T-helper 22 cell (primary cell): Measurements from ENCODE around the gene ZFYVE19.

Experiments
- DNase-seq: peaks from one replicate; pipeline ENCODE4 v3.0.0-alpha.2; 2020; ENCODE audit warnings: low read depth

Gene ZFYVE19

DNA sequence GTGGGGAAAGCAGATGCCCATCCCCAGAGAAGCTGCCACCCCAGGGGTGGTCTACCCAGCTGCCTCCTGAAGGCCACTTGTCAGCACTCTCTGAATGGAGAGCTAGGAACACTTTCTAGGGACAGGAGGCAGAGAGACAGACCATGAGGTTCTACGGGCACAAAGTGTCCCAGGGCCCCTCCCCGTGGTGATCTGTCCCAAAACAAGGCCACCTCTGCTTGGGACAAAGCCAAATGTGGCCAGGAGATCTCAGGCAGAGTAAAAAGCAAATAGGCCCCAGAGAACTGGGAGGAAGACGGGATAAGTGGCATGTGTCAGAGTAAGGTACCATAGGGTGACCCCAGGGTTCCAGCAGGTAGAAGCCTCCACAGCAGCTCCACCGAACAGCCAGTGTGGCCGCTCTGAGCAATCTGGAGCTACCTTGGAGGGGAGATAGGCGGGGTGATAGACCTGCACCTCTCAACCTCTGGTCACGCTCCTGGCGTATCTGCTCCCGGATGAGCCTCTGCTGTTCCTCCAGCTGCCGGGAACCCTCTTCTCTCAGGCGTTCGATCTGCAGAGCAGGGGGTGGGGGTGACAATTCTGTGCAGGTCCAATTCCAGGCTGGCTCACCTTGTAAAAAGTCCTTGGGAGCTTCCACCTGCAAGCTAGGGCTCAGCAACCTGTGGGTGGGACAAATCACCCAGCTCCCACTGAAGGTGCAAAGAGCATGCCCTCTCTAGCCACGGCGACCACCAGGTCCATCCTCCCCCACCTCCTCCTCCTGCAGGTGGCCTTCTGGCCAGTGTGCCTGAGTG, 31.0 kb upstream of the ZFYVE19 start:
- DNase-seq, result no peak

DNA sequence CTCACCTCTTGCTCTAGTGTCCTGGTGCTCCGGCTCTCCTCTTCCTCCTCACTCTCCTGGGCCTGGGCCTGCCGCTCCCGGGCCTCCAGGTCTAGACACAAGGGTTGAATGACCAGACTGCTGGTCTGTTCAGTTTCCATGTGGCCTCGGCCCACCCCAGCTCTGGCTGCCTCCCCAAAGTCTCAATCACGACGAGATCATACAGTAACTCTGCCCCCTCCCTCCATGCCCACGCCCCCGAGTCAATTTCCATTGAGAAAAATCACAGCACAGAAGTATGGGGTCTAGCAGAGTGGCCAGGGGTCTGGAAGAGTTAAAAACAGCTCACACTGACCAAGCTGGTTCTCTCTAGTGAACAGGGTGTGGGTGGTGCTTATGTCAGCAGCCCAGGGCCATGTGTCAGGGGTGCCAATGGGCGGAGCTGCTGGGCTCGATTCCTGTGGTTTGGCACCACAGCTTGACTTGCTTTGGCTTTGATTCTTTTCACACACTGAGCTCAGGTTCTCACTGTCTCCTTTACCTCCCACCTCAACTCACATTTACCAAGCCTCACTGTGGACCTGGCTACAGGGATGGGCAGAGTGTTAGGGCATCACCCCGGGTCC, 30.2 kb upstream of the ZFYVE19 start:
- no peak for DNase-seq

DNA sequence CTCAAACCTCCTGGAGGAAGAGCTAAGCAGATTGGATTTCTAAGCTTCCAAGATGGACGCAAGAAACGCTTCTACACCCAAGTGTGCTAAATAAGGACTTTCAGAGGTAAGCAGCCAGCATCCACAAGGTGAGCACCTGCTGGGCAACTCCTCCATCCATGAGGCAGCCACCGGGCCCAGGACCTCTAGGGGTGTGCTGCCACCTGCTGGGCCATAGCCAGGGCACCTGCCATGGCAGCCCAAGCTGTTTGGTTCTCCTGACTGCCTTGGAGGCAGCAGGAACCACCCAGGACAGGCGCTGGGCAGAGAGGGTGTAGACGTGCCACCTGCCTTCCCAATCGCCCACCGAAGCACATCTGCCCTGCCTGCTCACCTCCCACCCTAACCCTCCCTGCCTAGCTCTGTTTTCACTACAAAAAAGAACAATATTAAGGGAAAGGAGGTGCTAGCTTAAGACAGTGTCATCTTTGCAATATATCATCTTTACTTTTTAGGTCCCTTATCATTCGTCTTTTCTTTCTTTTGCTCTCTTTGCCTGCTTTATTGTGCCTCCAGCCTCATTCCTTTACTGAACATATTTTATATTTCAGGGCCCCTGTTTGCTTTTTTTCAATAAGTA, 24.2 kb upstream of the ZFYVE19 start:
- DNase-seq, result peak; percentile 59

DNA sequence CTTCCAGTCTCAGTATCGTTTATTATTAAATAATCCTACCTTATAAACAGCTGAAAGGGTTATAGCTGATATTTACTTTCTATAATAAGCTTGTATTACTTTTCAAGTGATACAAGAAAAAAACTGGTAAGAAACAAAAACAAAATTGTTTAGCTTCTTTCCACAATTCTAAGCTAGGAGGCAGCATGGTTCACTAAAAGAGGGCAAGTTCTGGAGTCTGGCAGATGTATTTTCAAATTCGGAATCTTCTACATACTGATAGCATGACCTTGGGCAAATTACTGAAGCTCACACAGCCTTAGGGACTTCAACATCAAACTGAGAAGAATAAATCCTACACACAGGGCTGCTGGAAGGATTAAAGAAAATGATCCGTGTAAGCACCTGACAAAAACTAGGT, 21.7 kb upstream of the ZFYVE19 start:
- no peak for DNase-seq

DNA sequence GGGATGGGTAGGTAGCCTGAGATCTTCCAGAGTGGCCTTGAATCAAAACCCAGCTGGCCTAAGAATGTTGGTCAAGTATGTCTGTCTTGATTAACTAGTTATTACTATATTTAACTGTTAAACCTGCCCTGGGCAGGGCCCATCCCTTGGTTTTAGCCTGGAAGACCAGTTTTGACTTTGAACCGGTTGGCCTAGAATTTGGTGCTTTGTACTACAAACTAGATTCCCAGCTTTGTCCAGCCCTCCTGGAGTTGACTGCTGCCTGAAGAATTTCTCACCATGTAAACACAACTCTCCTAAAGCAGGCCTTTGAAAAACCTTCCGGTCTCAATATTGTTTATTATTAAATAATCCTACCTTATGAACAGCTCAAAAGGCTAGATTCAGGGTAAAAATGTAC, 21.1 kb upstream of the ZFYVE19 start:
- DNase-seq, result no peak

DNA sequence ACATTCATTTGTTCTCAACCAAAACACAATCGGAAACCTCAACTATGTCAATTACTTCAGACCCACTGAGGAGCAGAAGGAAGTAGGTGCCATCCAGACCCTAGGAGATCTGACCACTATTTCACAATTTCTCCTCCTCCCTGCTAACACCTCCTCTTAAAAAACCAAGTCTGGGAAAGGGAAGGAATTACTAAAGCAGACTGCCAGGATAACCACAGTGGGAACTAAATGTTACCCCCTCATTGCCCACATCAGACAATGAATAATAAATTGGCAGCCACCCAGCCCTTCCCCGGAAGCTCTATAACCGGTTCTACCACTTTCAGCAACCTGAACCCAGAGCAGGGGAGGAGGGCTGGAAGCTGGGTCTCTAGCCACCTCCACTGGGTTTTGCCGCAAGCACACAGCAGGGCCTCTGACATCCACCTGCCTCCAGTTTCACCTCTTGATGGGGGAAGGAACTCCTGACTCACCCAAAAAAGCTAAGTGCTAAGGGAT, 19.5 kb upstream of the ZFYVE19 start:
- DNase-seq, result peak; percentile 32

DNA sequence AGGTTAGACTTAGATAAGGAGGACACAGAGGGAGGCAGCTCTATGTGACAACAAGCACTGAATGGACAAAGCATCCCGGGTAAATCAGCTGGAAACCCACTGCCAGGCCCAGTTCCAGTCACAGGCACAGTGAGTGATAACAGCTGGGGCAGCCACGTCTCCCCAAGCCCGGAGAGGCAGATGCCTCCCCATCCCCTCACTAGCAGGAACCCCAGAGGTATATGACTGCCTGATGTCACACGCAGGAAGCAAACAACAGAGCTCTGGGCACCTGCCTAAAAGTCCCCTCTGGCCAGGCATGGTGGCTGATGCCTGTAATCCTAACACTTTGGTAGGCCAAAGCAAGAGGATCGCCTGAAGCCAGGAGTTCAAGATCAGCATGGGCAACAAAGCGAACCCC, 18.9 kb upstream of the ZFYVE19 start:
- no peak for DNase-seq

DNA sequence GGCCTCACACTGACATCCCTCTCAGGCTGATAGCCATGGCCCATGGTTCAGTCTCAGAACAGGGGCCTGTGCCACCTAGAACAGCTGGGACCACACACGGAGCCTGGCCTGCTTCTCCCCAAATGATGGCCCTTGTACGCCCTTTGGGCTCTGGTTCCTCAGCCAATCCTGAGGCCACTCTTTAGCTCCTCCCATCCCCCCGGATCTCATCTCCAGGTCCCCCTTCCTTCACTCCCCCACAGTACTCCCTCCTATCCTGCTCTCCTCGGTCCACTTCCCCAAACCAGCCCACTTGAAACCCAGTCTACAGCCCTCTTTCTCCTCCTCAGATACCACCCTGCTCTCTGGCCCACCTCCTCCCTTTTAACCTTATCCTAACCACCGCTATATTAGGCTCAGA, 17.8 kb upstream of the ZFYVE19 start:
- DNase-seq, result no peak

DNA sequence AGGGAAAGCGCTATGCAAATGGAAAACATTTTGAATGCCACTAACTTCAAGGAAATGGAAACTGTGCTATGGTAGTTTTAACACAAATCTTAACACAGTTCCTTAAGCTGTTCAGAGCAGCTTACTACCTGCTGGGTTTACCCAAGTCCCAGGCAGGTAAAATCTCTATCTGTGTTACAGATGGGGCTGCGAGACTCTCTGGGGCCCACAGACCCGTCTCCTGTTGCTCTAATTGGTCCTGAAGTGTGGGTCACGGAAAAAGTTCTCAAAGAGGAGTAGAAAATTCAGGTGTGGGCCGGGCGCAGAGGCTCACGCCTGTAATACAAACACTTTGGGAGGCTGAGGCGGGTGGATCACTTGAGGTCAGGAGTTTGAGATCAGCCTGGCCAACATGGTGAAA, 16.9 kb upstream of the ZFYVE19 start:
- DNase-seq, result no peak

DNA sequence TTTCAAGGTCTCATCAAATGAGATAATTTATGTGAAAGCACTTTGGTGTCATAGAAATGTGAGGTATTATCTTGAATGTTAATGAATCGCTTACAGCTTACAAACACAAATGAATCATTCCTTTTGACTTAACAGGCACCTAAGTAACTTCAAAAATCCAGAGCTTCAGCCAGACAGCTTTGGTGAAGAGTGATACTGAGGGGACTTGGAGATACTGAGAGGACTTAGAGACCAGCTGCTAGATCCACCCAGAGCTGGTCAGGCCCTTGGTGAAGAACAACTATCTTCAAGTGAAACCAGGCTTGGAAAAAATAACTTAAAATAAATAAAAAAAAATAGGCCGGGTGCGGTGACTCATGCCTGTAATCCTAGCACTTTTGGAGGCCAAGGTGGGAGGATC, 16.2 kb upstream of the ZFYVE19 start:
- no peak for DNase-seq

DNA sequence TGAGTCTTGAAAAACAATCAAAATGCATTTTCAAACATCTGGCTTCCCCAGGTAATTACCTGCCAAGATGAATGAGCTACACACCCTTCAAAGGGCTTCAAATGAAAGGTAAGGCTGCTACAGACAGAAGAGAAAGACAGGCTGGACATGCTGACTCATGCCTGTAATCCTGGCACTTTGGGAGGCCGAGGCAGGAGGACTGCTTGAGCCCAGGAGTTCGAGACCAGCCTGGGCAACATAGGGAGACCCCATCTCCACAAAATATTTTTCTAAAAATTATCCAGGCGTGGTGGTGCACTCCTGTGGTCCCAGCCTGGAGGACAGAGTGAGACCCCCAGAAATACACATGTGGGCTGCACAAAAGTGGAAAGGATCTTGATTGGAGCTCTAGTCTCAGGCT, 14.5 kb upstream of the ZFYVE19 start:
- DNase-seq, result no peak

DNA sequence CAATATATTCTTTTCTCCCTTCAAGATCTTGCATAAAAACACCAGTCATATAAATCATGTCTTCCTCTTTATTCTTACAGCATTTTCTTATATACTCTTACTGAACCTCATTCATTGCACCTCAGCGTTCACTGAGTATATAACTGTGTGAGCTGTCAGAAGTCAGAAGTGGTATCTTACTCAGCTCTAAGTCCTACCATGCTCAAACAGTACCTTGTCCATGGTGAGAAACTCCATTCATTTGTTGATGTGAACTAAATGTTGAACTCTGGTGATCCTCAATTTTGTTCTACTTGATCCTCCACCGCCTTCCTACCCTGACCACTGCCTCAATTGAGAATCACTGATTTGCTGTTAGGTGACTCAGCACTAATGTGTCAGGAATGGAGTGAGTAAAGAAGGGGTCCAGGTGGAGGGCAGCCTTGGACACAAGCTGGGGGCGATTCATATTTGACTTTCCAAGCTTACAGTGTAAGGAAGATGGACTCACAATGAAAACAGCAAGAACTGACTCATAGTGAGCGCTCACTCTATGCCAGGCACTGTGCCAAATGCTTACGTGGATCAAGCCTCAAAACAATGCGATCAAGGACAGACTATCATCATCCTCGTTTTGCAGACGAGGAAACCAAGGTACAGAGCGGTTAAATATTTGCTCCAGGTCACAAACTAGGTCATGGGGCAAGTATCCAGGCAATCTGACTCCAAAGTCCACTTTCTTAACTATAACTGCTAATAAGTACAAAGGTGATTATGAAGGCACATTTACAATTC, 13.5 kb upstream of the ZFYVE19 start:
- DNase-seq, result no peak

DNA sequence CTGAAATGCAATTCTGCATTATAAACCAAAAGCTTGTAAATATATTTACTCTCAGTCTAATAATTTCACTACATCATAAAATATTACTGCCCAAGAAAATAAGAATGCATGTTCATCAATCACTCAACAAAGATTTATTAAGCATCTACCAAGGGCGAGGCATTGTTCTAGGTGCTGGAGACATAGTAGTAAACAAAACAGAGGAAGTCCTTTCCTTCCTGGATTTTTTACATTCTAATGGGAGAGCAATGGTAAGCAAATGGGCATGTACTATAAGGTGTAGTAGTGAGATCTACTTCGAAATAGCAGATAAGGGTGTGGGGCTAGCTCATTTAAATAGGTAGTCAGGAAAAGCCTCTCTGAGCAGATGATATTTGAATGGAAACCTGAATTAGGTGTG, 10.8 kb upstream of the ZFYVE19 start:
- DNase-seq, result no peak

DNA sequence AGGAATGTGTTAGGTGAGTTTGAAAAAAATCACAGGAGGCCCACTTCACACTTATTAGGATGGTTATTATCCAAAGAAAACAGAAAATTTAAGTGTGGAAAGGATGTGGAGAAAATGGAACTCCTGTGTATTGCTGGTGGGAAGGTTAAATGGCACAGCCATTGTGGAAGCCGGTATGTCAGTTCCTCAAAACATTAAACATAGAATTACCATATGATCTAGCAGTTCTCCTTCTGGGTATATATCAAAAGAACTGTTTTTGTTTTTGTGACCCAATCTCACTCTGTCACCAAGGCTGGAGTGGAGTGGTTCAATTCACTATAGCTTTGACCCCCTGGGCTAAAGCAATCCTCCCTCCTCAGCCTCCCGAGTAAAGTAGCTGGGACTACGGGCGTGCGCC, 10.4 kb upstream of the ZFYVE19 start:
- no peak for DNase-seq

DNA sequence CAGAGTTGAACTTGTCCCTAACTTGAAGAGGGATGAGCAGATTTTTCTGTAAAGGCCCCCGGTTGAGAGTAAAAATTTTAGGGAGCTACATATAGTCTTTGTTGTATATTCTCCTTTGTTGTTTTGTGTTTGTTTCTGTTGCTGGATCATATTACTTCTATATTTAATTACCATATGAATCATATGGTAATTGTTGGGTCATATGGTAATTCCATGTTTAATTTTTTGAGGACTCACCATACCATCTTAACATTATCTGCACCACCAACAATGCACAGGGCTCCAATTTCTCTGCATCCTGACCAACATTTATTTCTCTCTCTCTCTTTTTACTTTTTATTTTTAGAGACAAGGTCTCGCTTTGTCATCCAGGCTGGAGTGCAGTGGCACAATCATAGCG, 7.4 kb upstream of the ZFYVE19 start:
- no peak for DNase-seq

DNA sequence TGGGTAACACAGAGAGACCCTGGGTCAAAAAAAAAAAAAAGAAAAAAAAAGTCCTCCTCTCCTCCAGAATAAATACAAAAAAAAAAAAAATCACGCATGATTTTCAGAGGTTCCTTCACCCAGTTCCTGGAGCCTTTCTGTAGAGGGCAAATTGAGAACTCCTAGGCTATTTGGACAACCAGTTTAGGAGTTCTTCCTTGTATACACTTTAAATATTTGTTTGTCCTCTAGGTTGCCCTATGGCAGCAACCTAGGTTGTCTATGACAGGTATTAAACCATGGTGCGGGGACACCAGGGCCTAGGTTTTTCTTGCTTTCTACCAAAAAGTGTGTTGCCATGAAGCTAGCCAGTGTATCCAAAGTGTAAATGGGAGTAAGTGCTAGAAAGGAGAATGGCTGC, 3.8 kb upstream of the ZFYVE19 start:
- DNase-seq, result no peak

DNA sequence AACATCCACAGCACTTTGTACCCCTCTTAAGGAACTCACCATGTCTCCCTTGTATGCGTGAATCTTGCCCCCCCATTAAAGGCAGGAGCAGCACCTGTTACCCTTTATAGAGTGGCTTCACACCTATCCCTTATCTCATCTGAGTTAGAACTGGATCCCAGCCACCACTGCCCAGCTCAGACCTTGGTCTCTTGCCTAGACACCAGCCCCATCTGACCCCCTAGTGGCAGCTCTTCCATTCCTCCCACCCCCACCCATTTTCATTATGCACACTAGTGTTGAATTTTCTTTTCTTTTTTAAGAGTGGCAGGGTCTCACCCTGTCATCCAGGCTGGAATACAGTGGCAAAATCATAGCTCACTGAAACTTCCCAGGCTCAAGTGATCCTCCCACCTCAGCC, 3.2 kb upstream of the ZFYVE19 start:
- no peak for DNase-seq

DNA sequence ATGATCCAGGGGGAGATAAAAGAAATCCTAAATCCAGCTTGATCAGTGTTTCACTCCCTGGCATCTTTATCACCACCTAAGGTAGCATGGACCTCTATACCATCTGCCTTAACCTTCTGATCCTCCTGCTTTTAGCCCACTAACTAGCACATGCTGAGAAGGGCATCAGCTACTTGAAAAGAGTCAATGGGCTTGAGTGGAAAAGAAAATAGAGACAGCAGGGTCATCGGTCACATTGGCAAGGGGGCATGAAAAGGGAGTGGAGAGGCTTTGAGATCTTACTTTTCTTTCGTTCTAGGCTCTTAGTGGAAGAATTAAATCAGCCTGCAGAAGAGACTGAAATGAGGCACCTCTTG, 239 bp upstream of the ZFYVE19 start:
- no peak for DNase-seq

DNA sequence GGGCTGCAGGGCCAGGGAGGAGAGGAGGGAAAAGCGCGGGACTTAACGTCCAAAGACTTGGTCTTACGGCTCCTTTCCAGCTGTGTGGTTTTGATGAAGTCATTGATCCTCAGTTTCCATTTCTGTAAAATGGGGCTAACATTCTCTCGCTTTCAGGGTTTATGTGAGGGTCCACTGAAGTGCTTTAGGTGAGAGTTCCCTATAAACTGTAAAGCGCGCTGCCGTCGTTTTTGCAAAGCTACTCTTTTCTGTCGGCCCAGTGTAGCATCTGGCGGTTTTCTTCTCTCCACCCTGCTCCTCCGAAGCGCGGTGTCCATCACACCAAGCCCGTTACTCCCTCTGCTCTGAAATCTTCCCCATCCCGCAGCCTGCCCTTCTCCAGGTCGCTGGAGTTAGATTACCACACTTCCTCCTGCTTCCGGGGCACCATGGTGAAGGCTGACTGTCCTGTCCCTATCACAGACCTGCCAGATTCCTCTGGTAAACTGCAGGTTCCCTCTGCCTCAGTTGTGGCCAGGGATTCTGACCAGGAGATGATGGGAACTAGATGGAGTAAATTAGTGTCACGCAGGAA, 1.1 kb downstream of the ZFYVE19 start:
- no peak for DNase-seq

DNA sequence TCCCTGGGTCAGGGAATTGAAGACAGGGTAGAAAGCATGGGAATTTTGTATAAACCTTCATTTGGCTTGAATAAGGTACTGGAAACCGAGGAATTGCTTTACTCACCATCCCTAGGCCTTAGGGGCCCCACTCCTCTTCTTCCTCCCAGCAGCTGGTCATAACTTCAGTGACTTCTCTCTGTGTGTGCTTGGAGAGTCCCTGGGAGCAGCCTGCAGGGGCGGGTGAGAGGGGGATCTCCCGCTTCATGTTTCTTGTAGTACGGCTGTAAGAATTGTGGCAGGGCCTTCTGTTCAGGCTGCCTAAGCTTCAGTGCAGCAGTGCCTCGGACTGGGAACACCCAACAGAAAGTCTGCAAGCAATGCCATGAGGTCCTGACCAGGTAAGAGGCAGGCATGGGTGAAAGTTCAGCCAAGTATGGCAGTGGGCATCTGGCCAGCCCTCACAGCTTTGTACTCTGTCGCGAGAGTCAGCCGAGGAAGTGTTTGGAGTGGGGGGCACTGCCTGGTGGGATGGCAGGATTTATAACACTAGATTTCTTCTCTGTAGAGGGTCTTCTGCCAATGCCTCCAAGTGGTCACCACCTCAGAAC, 2.1 kb downstream of the ZFYVE19 start:
- no peak for DNase-seq

DNA sequence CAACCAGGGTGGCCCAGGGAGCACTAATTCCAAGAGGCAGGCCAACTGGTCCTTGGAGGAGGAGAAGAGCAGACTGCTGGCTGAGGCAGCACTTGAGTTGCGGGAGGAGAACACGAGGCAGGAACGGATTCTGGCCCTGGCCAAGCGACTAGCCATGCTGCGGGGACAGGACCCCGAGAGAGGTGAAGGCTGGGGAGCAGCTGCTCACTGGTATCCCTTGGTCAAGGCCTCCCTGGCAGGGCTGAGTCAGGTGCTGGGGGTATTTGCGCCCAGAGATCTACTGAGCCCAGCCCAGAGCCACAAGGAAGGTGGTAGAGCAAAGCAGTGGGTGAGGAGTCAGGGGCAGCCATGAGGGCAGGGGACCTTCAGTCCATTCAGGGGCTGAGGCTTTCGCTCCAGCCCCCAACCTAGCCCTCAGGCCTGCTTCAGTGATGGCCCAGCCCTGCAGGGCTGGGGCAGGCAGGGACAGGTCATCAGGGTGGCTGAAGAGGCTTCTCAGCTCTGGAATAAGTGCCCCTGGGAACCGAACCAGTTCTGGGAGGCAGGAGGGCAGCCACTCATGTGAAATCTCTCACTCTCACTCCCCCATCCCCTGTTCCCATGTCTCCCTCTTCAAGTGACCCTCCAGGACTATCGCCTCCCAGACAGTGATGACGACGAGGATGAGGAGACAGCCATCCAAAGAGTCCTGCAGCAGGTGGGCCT, 6.0 kb downstream of the ZFYVE19 start:
- no peak for DNase-seq
